Activated CD4-positive, CD25-positive, alpha-beta regulatory T cell treated with anti-CD3 and anti-CD28 coated beads, Interleukin-2, amount 50 U/mL, for 24 hours (primary cell): ENCODE results near the gene PSPN.
"Not testable (repeated sequence)": the region's sequence is repeated elsewhere in the genome, so short reads cannot be mapped to it uniquely, and the experiment has no call there.

Experiments
- ATAC-seq, 2 donors: fragments of 150-1000 bp; cut with Tn5 transposase; one replicate each; pipeline ENCODE4 v1.10.0; 2021; ENCODE audit warnings: mild to moderate bottlenecking in 1 of 2, moderate library complexity in 1 of 2

PSPN gene

GRCh38 chr19:6373096-6373812, 2.5 kb downstream of the PSPN start:
- ATAC-seq: peak; percentile 66 to 67

- peak; percentile 84 to 87 for ATAC-seq
These were observed 3.1 kb downstream of the PSPN start, which contains the start of gene ALKBH7 for GRCh38 chr19:6372594-6373095. Gene ALKBH7, plus strand, starts transcription at chr19:6372794. Its CDS starts 27 bp downstream, at chr19:6372821.

- ATAC-seq: no peak
These were observed 11.4 kb downstream of the PSPN start for GRCh38 chr19:6364353-6364752.

- ATAC-seq: no peak
These were observed 13.4 kb downstream of the PSPN start for GRCh38 chr19:6362351-6362801.

GRCh38 chr19:6362027-6362350, 13.7 kb downstream of the PSPN start:
- peak in 1 of 2 donors; percentile 4 for ATAC-seq

GRCh38 chr19:6360857-6361216, 14.9 kb downstream of the PSPN start:
- not testable (repeated sequence) for ATAC-seq

GRCh38 chr19:6360445-6360844, 15.3 kb downstream of the PSPN start:
- not testable (repeated sequence) for ATAC-seq

GRCh38 chr19:6359568-6360341, 16.0 kb downstream of the PSPN start:
- ATAC-seq: no peak

- ATAC-seq: no peak
These were observed 17.7 kb downstream of the PSPN start for GRCh38 chr19:6358003-6358402.

- ATAC-seq: no peak
These were observed 18.6 kb downstream of the PSPN start for GRCh38 chr19:6357174-6357573.

- ATAC-seq: not testable (repeated sequence)
These were observed 20.3 kb downstream of the PSPN start for GRCh38 chr19:6355321-6356040.

GRCh38 chr19:6354098-6354674, 21.5 kb downstream of the PSPN start:
- no peak for ATAC-seq

GRCh38 chr19:6352381-6353165, 23.2 kb downstream of the PSPN start:
- ATAC-seq: no peak

- ATAC-seq: no peak
These were observed 25.0 kb downstream of the PSPN start for GRCh38 chr19:6350688-6351087.

- not testable (repeated sequence) for ATAC-seq
These were observed 26.5 kb downstream of the PSPN start for GRCh38 chr19:6349271-6349670.

- no peak for ATAC-seq
These were observed 32.3 kb downstream of the PSPN start for GRCh38 chr19:6343462-6343861.

GRCh38 chr19:6340493-6341201, 35.1 kb downstream of the PSPN start:
- ATAC-seq: no peak

GRCh38 chr19:6334490-6335285, 41.0 kb downstream of the PSPN start:
- no peak for ATAC-seq

GRCh38 chr19:6333439-6333838, 42.3 kb downstream of the PSPN start, which contains the start of gene ACER1:
Gene ACER1, minus strand, starts transcription at chr19:6333612. Its CDS starts 61 bp downstream, at chr19:6333551.
- ATAC-seq: no peak

- ATAC-seq: no peak
These were observed 48.9 kb downstream of the PSPN start for GRCh38 chr19:6326815-6327214.
